Measurements from ENCODE around the gene CDON.

The CDON gene

GRCh38 chr11:126054882-126055281 lies 7.8 kb downstream of the CDON start:
- H3K4me2 ChIP-seq = no peak overlapping the region
- H2AFZ ChIP-seq (ENCODE audit: low read depth) = no peak overlapping the region
- H4K20me1 ChIP-seq (ENCODE audit: insufficient read depth) = no peaks in the 10 kb centered on the region
- no peaks in the 10 kb centered on the region for H3K4me1 ChIP-seq (ENCODE audit: low read depth, poor library complexity, severe bottlenecking)
- no peaks in the 10 kb centered on the region for H3K27me3 ChIP-seq (ENCODE audit: insufficient read depth, low read depth)
- H3K9ac ChIP-seq = no peak overlapping the region
- no peaks in the 10 kb centered on the region for H3K79me2 ChIP-seq (ENCODE audit: insufficient read depth, low read depth)
- H3K36me3 ChIP-seq (ENCODE audit: insufficient read depth) = no peaks in the 10 kb centered on the region
- H3K27ac ChIP-seq = no peak overlapping the region
- no peak overlapping the region for H3K4me3 ChIP-seq (IDR thresholded peaks at IDR 0.05; ENCODE audit: insufficient read depth, low read depth, low read length)
- TF ChIP-seq, protein P1, sequence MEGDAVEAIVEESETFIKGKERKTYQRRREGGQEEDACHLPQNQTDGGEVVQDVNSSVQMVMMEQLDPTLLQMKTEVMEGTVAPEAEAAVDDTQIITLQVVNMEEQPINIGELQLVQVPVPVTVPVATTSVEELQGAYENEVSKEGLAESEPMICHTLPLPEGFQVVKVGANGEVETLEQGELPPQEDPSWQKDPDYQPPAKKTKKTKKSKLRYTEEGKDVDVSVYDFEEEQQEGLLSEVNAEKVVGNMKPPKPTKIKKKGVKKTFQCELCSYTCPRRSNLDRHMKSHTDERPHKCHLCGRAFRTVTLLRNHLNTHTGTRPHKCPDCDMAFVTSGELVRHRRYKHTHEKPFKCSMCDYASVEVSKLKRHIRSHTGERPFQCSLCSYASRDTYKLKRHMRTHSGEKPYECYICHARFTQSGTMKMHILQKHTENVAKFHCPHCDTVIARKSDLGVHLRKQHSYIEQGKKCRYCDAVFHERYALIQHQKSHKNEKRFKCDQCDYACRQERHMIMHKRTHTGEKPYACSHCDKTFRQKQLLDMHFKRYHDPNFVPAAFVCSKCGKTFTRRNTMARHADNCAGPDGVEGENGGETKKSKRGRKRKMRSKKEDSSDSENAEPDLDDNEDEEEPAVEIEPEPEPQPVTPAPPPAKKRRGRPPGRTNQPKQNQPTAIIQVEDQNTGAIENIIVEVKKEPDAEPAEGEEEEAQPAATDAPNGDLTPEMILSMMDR (conservative IDR thresholded peaks at IDR 0.05; ENCODE audit: low read depth, low read length) = no peak

GRCh38 chr11:126054408-126054807 lies 8.3 kb downstream of the CDON start:
- H4K20me1 ChIP-seq (ENCODE audit: insufficient read depth) = no peaks in the 10 kb centered on the region
- TF ChIP-seq, protein P1 (conservative IDR thresholded peaks at IDR 0.05; ENCODE audit: low read depth, low read length) = no peak

DNA sequence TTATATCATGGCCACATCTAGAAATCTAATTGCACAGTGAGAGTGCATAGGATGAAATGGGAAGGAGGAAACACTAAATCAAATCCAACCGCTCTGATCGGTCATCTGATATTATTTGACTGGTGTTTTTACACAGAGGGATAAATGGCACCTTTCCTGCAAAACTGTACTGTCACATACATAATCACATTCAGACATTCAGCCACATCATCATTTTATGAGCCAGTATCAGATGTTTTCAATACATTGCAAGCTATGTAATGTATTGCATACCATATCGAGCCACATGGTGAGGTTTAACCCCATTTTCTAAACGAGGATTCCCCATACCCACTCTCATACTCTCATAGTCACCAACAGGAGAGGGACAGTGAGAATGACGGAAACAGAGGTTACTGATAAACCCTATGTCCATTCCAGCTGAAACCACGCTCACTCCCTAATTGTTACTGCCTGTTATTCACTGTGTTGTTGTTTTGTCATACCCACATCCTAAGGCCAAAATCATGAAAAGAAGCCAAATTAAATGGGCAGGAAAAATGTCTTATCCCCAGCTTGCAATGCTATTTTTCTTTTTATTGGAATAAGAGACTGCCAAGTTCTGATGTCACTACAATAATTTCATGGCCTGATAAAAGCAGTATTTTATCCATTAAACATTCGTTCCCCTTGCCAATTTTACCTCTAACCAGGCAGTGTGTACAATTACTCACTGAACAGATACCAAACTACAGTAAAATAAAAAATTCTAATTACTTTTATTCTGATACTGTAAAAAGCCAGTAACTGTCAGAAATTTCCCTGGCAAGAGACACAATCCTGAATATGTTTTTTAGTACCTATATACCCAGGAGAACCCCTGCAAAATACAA lies 9.0 kb downstream of the CDON start:
- Histone ChIP-seq H3K27ac (no peak overlapping the region), H3K4me1 (ENCODE audit: low read depth, poor library complexity, severe bottlenecking) (no peaks in the 10 kb centered on the region), H3K4me2 (no peak overlapping the region), H4K20me1 (ENCODE audit: insufficient read depth) (no peaks in the 10 kb centered on the region), H3K27me3 (ENCODE audit: insufficient read depth, low read depth) (no peaks in the 10 kb centered on the region), H3K4me3 (IDR thresholded peaks at IDR 0.05; ENCODE audit: insufficient read depth, low read depth, low read length) (no peak overlapping the region), H3K79me2 (ENCODE audit: insufficient read depth, low read depth) (no peaks in the 10 kb centered on the region), H3K9ac (no peak overlapping the region), H3K36me3 (ENCODE audit: insufficient read depth) (no peaks in the 10 kb centered on the region), H2AFZ (ENCODE audit: low read depth) (no peak overlapping the region)
- TF ChIP-seq, protein P1 (conservative IDR thresholded peaks at IDR 0.05; ENCODE audit: low read depth, low read length) = no peak

More at GRCh38 chr11:126054408-126054807, 8.3 kb downstream of the CDON start:
- no peaks in the 10 kb centered on the region for H3K4me1 ChIP-seq (ENCODE audit: low read depth, poor library complexity, severe bottlenecking)
- H3K27me3 ChIP-seq (ENCODE audit: insufficient read depth, low read depth) = no peaks in the 10 kb centered on the region
- H3K79me2 ChIP-seq (ENCODE audit: insufficient read depth, low read depth) = no peaks in the 10 kb centered on the region
- no peak overlapping the region for H3K9ac ChIP-seq
- H3K4me3 ChIP-seq (IDR thresholded peaks at IDR 0.05; ENCODE audit: insufficient read depth, low read depth, low read length) = no peak overlapping the region
- no peak overlapping the region for H3K27ac ChIP-seq
- H3K36me3 ChIP-seq (ENCODE audit: insufficient read depth) = no peaks in the 10 kb centered on the region
- no peak overlapping the region for H3K4me2 ChIP-seq
- H2AFZ ChIP-seq (ENCODE audit: low read depth) = no peak overlapping the region

GRCh38 chr11:126051117-126051516 lies 11.5 kb downstream of the CDON start:
- no peak overlapping the region for H3K27ac ChIP-seq
- TF ChIP-seq, protein P1 (conservative IDR thresholded peaks at IDR 0.05; ENCODE audit: low read depth, low read length) = no peak

More at GRCh38 chr11:126051117-126051516, 11.5 kb downstream of the CDON start:
- Histone ChIP-seq H3K27me3 (ENCODE audit: insufficient read depth, low read depth) (no peaks in the 10 kb centered on the region), H3K4me1 (ENCODE audit: low read depth, poor library complexity, severe bottlenecking) (no peaks in the 10 kb centered on the region), H3K79me2 (ENCODE audit: insufficient read depth, low read depth) (no peaks in the 10 kb centered on the region), H3K4me2 (no peak overlapping the region), H3K4me3 (IDR thresholded peaks at IDR 0.05; ENCODE audit: insufficient read depth, low read depth, low read length) (no peak overlapping the region), H2AFZ (ENCODE audit: low read depth) (no peak overlapping the region), H3K36me3 (ENCODE audit: insufficient read depth) (no peaks in the 10 kb centered on the region), H3K9ac (no peak overlapping the region), H4K20me1 (ENCODE audit: insufficient read depth) (no peaks in the 10 kb centered on the region)
